H1 (cell line): Measurements from ENCODE around the gene CNNM4. TPM values are rescaled to one million over a fixed set of nuclear protein-coding genes. Genes with fewer than 3 reads are reported as not detected.

Source experiments
- CTCF ChIA-PET: fragments of 300-600 bp; sonication (Branson Sonifier 250); formaldehyde crosslinking; loops from one replicate; lab custom pipeline; 2021; ENCODE audit not compliant: partially characterized antibody; lab: Charles Lee
- POLR2A ChIA-PET: fragments of 300-600 bp; sonication (Branson Sonifier 250); formaldehyde crosslinking; loops from one replicate; lab custom pipeline; 2021; ENCODE audit warnings: inconsistent platforms; ENCODE audit not compliant: partially characterized antibody; lab: Charles Lee
- DNase-seq, 2 experiments: peaks; one replicate each; pipeline versions ENCODE4 v3.0.0 to v3.0.0-alpha.2; 2010 to 2022; ENCODE audit warnings: low spot score in 2 of 2, low read depth in 1 of 2, mixed read lengths in 1 of 2
- FAIRE-seq: peaks from 2 replicates; lab custom pipeline; 2011; peaks lifted over from hg19 to GRCh38; lab: Jason Lieb, UNC
- H2AFZ ChIP-seq: 2 replicates; pipeline ENCODE4 v1.8.1; 2012; ENCODE audit warnings: low read length, inconsistent platforms
- H2AK5ac ChIP-seq: 2 replicates; pipeline ENCODE4 v1.6.1; 2013; ENCODE audit warnings: low read depth, low read length
- H2BK120ac ChIP-seq: replicated peaks from 2 replicates; pipeline ENCODE3; 2013; ENCODE audit warnings: low read depth, low read length, inconsistent platforms
- H2BK12ac ChIP-seq: 2 replicates; pipeline ENCODE4 v1.6.1; 2013; ENCODE audit warnings: low read depth, low read length
- H2BK15ac ChIP-seq: 2 replicates; pipeline ENCODE4 v1.6.1; 2013; ENCODE audit warnings: low read length
- H2BK20ac ChIP-seq: 2 replicates; pipeline ENCODE4 v1.6.1; 2013; ENCODE audit warnings: low read length
- H2BK5ac ChIP-seq: 2 replicates; pipeline ENCODE4 v1.6.1; 2013; ENCODE audit warnings: low read depth, low read length
- H3K14ac ChIP-seq: 2 replicates; pipeline ENCODE4 v1.6.1; 2013; ENCODE audit warnings: inconsistent platforms; ENCODE audit not compliant: insufficient read length
- H3K18ac ChIP-seq: 2 replicates; pipeline ENCODE4 v1.6.1; 2013; ENCODE audit warnings: low read length; ENCODE audit errors: extremely low read depth
- H3K23ac ChIP-seq: 2 replicates; pipeline ENCODE4 v1.6.1; 2013; ENCODE audit warnings: inconsistent platforms; ENCODE audit not compliant: insufficient read length
- H3K23me2 ChIP-seq: 2 replicates; pipeline ENCODE4 v1.6.1; 2013; ENCODE audit warnings: low read depth, low read length
- H3K27ac ChIP-seq: 2 replicates; pipeline ENCODE4 v1.6.1; 2011; ENCODE audit warnings: low read depth, low read length, inconsistent platforms
- H3K27me3 ChIP-seq, 4 experiments: replicated peaks in 1 of 4; 1 replicate in 1 of 4; 2 replicates in 3 of 4; pipeline versions ENCODE4 v1.6.1 to v1.8.1; 2011 to 2013; ENCODE audit warnings: low read length in 3 of 4, mild to moderate bottlenecking in 3 of 4, inconsistent platforms in 2 of 4, mixed read lengths in 2 of 4, moderate library complexity in 1 of 4; ENCODE audit not compliant: control insufficient read depth in 3 of 4, insufficient read depth in 3 of 4; ENCODE audit errors: extremely low read depth in 1 of 4
- H3K36me3 ChIP-seq, 4 experiments: 2 replicates each; pipeline versions ENCODE4 v1.6.1 to v1.8.1; 2011 to 2013; ENCODE audit warnings: mild to moderate bottlenecking in 4 of 4, low read length in 3 of 4, moderate library complexity in 2 of 4, control low read depth in 1 of 4, inconsistent platforms in 1 of 4; ENCODE audit not compliant: insufficient read depth in 4 of 4, control insufficient read depth in 2 of 4
- H3K4ac ChIP-seq: replicated peaks from 2 replicates; pipeline ENCODE3; 2013; ENCODE audit warnings: low read length, low read depth, mixed read lengths, inconsistent platforms; ENCODE audit not compliant: insufficient read length
- H3K4me1 ChIP-seq, 4 experiments: replicated peaks in 1 of 4; 1 replicate in 1 of 4; 2 replicates in 3 of 4; pipeline versions ENCODE4 v1.6.1 to v1.8.1; 2011 to 2013; ENCODE audit warnings: low read length in 3 of 4, inconsistent platforms in 2 of 4, mixed read lengths in 1 of 4; ENCODE audit not compliant: insufficient read depth in 4 of 4, control insufficient read depth in 3 of 4
- H3K4me2 ChIP-seq, 2 experiments: 2 replicates each; pipeline versions ENCODE4 v1.6.1 to v1.8.1; 2011 to 2013; ENCODE audit warnings: low read depth in 2 of 2, low read length in 2 of 2, control low read depth in 1 of 2, inconsistent platforms in 1 of 2, mild to moderate bottlenecking in 1 of 2; ENCODE audit not compliant: insufficient read depth in 1 of 2
- H3K4me3 ChIP-seq, 4 experiments: fragments of 200-600, 300-600 bp in 1 of 4; sonication (generic), shearing (Covaris generic), sonication (Bioruptor Twin) in 1 of 4; 2 replicates each; pipeline versions ENCODE4 v1.5.1 to v1.8.1; 2011 to 2016; ENCODE audit warnings: low read length in 4 of 4, low read depth in 3 of 4, control low read depth in 2 of 4, inconsistent platforms in 2 of 4, mild to moderate bottlenecking in 2 of 4, mixed read lengths in 1 of 4, moderate library complexity in 1 of 4; ENCODE audit not compliant: insufficient read depth in 2 of 4; ENCODE audit errors: extremely low read depth in 1 of 4
- H3K56ac ChIP-seq: replicated peaks from 2 replicates; pipeline ENCODE3; 2013; ENCODE audit warnings: low read depth, mild to moderate bottlenecking, mixed read lengths, low read length, inconsistent platforms; ENCODE audit not compliant: insufficient read length
- H3K79me1 ChIP-seq: 2 replicates; pipeline ENCODE4 v1.6.1; 2013; ENCODE audit warnings: low read depth, low read length, control low read depth
- H3K79me2 ChIP-seq, 2 experiments: 2 replicates each; pipeline versions ENCODE4 v1.6.1 to v1.8.1; 2012 to 2013; ENCODE audit warnings: low read length in 2 of 2, mild to moderate bottlenecking in 2 of 2, inconsistent platforms in 1 of 2; ENCODE audit not compliant: insufficient read depth in 2 of 2, control insufficient read depth in 1 of 2
- H3K9ac ChIP-seq, 4 experiments: replicated peaks in 1 of 4; 1 replicate in 1 of 4; 2 replicates in 3 of 4; pipeline versions ENCODE4 v1.6.1 to v1.8.1; 2011 to 2013; ENCODE audit warnings: low read depth in 3 of 4, low read length in 3 of 4, control low read depth in 2 of 4, mild to moderate bottlenecking in 2 of 4, moderate library complexity in 2 of 4, inconsistent platforms in 1 of 4; ENCODE audit errors: extremely low read depth in 1 of 4
- H3K9me3 ChIP-seq, 2 experiments: 2 replicates each; pipeline versions ENCODE4 v1.6.1 to v1.8.1; 2012 to 2013; ENCODE audit warnings: mild to moderate bottlenecking in 2 of 2, moderate library complexity in 2 of 2, control low read depth in 1 of 2, inconsistent platforms in 1 of 2, low read depth in 1 of 2, low read length in 1 of 2, mixed read lengths in 1 of 2; ENCODE audit not compliant: insufficient read depth in 2 of 2
- H4K20me1 ChIP-seq, 2 experiments: replicated peaks in 1 of 2; 2 replicates each; pipeline versions ENCODE3 to v1.8.1; 2011 to 2013; ENCODE audit warnings: inconsistent platforms in 2 of 2, low read length in 2 of 2, mild to moderate bottlenecking in 1 of 2; ENCODE audit not compliant: insufficient read depth in 2 of 2, control insufficient read depth in 1 of 2
- H4K5ac ChIP-seq: 2 replicates; pipeline ENCODE4 v1.6.1; 2013; ENCODE audit warnings: low read length, low read depth, mixed read lengths, inconsistent platforms; ENCODE audit not compliant: insufficient read length
- H4K8ac ChIP-seq: 2 replicates; pipeline ENCODE4 v1.8.0; 2013; ENCODE audit warnings: mild to moderate bottlenecking, moderate library complexity, low read length, inconsistent platforms; ENCODE audit not compliant: insufficient read depth; ENCODE audit errors: extremely low read depth
- H4K91ac ChIP-seq: replicated peaks from 2 replicates; pipeline ENCODE3; 2013; ENCODE audit warnings: low read length, mixed read lengths, inconsistent platforms; ENCODE audit not compliant: insufficient read length
- ATF2 ChIP-seq: IDR thresholded peaks from 2 replicates; pipeline ENCODE4 v1.6.1; 2012; ENCODE audit warnings: low read length, inconsistent platforms
- CBX8 ChIP-seq: fragments of 300-800, 300-1000 bp; sonication (generic); IDR thresholded peaks from 2 replicates; pipeline ENCODE4 v1.7.1; 2016; ENCODE audit warnings: low read depth, low read length, borderline replicate concordance
- CTBP2 ChIP-seq: IDR thresholded peaks from 2 replicates; pipeline ENCODE4 v1.7.0; 2011; ENCODE audit warnings: borderline replicate concordance, mild to moderate bottlenecking, moderate library complexity, mixed read lengths, low read length; ENCODE audit not compliant: insufficient read depth, insufficient read length
- EZH2 ChIP-seq: fragments of 200-600 bp; sonication (generic); IDR thresholded peaks from 2 replicates; pipeline ENCODE4 v1.7.1; 2012; ENCODE audit warnings: low read depth, mild to moderate bottlenecking, moderate library complexity, low read length, inconsistent platforms; ENCODE audit not compliant: severe bottlenecking
- NRF1 ChIP-seq: IDR thresholded peaks from 2 replicates; pipeline ENCODE4 v1.6.1; 2011; ENCODE audit warnings: mild to moderate bottlenecking, low read depth, low read length, improper control_type of control experiment
- POU5F1 ChIP-seq: IDR thresholded peaks from 2 replicates; pipeline ENCODE4 v1.6.1; 2011; ENCODE audit warnings: low read depth, mild to moderate bottlenecking, low read length, moderate library complexity
- TEAD4 ChIP-seq: IDR thresholded peaks from 2 replicates; pipeline ENCODE4 v1.6.1; 2012; ENCODE audit warnings: low read depth, low read length, inconsistent platforms, mixed read lengths
- ZNF274 ChIP-seq: IDR thresholded peaks from 2 replicates; pipeline ENCODE4 v1.7.0; 2012; ENCODE audit warnings: low read length, borderline replicate concordance; ENCODE audit errors: extremely low read depth
- WGBS, 2 experiments: shearing (Covaris generic) in 1 of 2; methylation state at CpG; one replicate each; pipeline versions ENCODE4 v1.1.6 to v1.1.7; 2013 to 2015; ENCODE audit warnings: low lambda C conversion rate in 2 of 2, mixed read lengths in 2 of 2, inconsistent platforms in 1 of 2, low coverage in 1 of 2, missing lambda C conversion rate in 1 of 2; ENCODE audit not compliant: insufficient replicate concordance in 2 of 2, insufficient coverage in 1 of 2, insufficient read length in 1 of 2; ENCODE audit errors: extremely low coverage in 1 of 2, missing lambda C conversion rate in 1 of 2; 5-methylcytosine and 5-hydroxymethylcytosine counted together
- polyA plus RNA-seq, 7 experiments: library from polyadenylated mRNA; depleted of rRNA in 3 of 7; stranded (reverse) in 5 of 7; unstranded in 2 of 7; fragments of >200 nt in 5 of 7; fragments of 200-250 nt in 2 of 7; gene quantifications; 1 replicate in 5 of 7; 2 replicates in 1 of 7; 4 replicates in 1 of 7; pipeline versions ENCODE4 v1.2.1 to v1.2.3, GENCODE V29; 2011 to 2013; ENCODE audit warnings: missing spikeins in 2 of 7, mixed read lengths in 2 of 7
- total RNA-seq: library from RNA; stranded (reverse); fragmentation: NEBNext Ultra II Directional; extraction: Animal tissue kit (Norgen Biotek cat#: 25700); gene quantifications from 2 replicates; pipeline ENCODE4 v1.2.1, GENCODE V29; 2021

CNNM4 gene
- total and polyA plus RNA-seq, 2 of the 8 experiments (the other 6 are each of a cell fraction or from before 2014, with no cell fraction given), result 10.3 to 11.0 TPM

GRCh38 chr2:96838345-96839292 lies 77.9 kb downstream of the CNNM4 start:
- Histone ChIP-seq H3K79me2 (no peaks in the 10 kb centered on the region), H3K36me3 (peaks cover 0 to 17% (median 2%) of the 10 kb centered on the region in 4 experiments; a peak in 6 of 8 replicates), H3K56ac (no peak overlapping the region), H3K9ac (no peak overlapping the region), H2BK120ac (no peak overlapping the region), H2BK5ac (0 out of 2 replicates have a peak overlapping the region, but pooled peaks have one; percentile 39), H2BK12ac (no peak overlapping the region), H3K23me2 (no peaks in the 10 kb centered on the region), H4K20me1 (peaks cover 3 to 6% of the 10 kb centered on the region in 2 experiments), H3K27ac (no peak overlapping the region), H3K4me3 (no peak overlapping the region), H4K5ac (no peak overlapping the region), H2BK20ac (no peak overlapping the region), H3K27me3 (no peaks in the 10 kb centered on the region), H2AFZ (no peak overlapping the region), H4K8ac (0 out of 2 replicates have a peak overlapping the region, but pooled peaks have one; percentile 18), H2AK5ac (0 out of 2 replicates have a peak overlapping the region, but pooled peaks have one; percentile 13), H3K14ac (no peak overlapping the region), H2BK15ac (no peak overlapping the region), H3K4ac (no peak overlapping the region), H3K9me3 (no peaks in the 10 kb centered on the region), H3K23ac (no peak overlapping the region), H3K18ac (no peak overlapping the region; the same call in 1 of the 2 replicates), H3K4me1 (peaks cover 0 to 3% (median 0%) of the 10 kb centered on the region in 4 experiments; a peak in 2 of 7 replicates), H3K79me1 (peaks cover 5% of the 10 kb centered on the region; the same call in 1 of the 2 replicates), H4K91ac (no peak overlapping the region), H3K4me2 (no peak overlapping the region)
- POLR2A ChIA-PET, result interaction anchor here (1.4 to 3.3 kb wide), 6 partner anchors 9 to 32 kb away, joined by 3 to 16 read pairs (median 4); partner anchors contain the start of gene ANKRD39
- DNase-seq (peak in 1 of 2 experiments; percentile 45), FAIRE-seq (no peak)
- 92% methylated on average over 21 of the region's 23 CpGs; no CpG with 5 or more reads in 1 of the 2 experiments for WGBS, 2 experiments
- CTCF ChIA-PET, result interaction anchor here (1.1 to 4.9 kb wide), 4 partner anchors 18 to 112 kb away, joined by 3 to 22 read pairs (median 6); partner anchors contain the start of gene ANKRD39
- TF ChIP-seq NRF1 (no peak), TEAD4 (no peak), CBX8 (no peak), EZH2 (no peak), ZNF274 (no peak), ATF2 (no peak), POU5F1 (no peak), CTBP2 (no peak)
